Peyer's patch (tissue), 4 donors: ENCODE data around the gene PKMYT1.

Source experiments
- POLR2A ChIP-seq, 2 donors: fragments of 450-650 bp; IDR thresholded peaks; one replicate each; pipeline ENCODE4 v1.5.1; 2017; ENCODE audit warnings: antibody characterized with exemption in 2 of 2, mild to moderate bottlenecking in 2 of 2, moderate library complexity in 2 of 2
- TF ChIP-seq, protein P1 (sequence below), 6 experiments: fragments of 450-650 bp in 4 of 6; fragments of 200-600 bp in 2 of 6; sonication (generic) in 1 of 6; IDR thresholded peaks; one replicate each; pipeline ENCODE4 v1.5.1; 2017 to 2019; ENCODE audit warnings: antibody characterized with exemption in 6 of 6, mild to moderate bottlenecking in 3 of 6, moderate library complexity in 1 of 6

DNA sequence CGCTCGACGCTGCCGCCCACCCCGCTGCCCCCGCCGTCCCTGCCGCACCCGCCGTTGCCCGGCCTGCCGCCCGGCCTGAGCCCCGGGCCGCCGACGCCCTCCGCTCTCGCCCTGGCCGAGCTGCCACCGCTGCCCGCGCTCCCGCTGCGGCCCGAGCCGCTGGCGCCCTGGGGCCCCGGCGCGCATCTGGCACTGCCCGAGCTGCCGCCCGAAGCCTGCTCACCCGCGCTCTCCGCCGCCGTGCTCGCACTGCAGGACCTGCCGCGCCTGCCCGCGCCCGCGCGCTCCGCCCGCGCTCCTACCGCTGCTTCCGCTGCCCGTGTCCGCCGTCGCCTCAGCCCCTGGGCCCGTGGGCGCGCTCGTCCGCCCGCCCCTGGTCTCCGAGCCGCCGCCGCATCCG lies 24.1 kb upstream of the PKMYT1 start:
- TF ChIP-seq, protein P1, sequence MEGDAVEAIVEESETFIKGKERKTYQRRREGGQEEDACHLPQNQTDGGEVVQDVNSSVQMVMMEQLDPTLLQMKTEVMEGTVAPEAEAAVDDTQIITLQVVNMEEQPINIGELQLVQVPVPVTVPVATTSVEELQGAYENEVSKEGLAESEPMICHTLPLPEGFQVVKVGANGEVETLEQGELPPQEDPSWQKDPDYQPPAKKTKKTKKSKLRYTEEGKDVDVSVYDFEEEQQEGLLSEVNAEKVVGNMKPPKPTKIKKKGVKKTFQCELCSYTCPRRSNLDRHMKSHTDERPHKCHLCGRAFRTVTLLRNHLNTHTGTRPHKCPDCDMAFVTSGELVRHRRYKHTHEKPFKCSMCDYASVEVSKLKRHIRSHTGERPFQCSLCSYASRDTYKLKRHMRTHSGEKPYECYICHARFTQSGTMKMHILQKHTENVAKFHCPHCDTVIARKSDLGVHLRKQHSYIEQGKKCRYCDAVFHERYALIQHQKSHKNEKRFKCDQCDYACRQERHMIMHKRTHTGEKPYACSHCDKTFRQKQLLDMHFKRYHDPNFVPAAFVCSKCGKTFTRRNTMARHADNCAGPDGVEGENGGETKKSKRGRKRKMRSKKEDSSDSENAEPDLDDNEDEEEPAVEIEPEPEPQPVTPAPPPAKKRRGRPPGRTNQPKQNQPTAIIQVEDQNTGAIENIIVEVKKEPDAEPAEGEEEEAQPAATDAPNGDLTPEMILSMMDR (IDR thresholded peaks at IDR 0.05) = no peak
- TF ChIP-seq POLR2A (IDR thresholded peaks at IDR 0.05) = no peak
